SU-DHL-6 (cell line): ENCODE measurements around the gene ABHD12B.

ENCODE experiments used
- H2AFZ ChIP-seq: fragments of 200-600 bp; sonication (generic); 2 replicates; pipeline ENCODE4 v1.6.1; 2014; ENCODE audit warnings: low read depth, mild to moderate bottlenecking, moderate library complexity, mixed read lengths, antibody characterized with exemption, low read length; ENCODE audit not compliant: severe bottlenecking
- H3F3A ChIP-seq: fragments of 200-600 bp; shearing (Covaris generic); 2 replicates; pipeline ENCODE4 v1.6.0; 2016; ENCODE audit warnings: antibody characterized with exemption, mild to moderate bottlenecking; ENCODE audit not compliant: insufficient read depth
- H3K27ac ChIP-seq: fragments of 200-600 bp; sonication (generic); 2 replicates; pipeline ENCODE4 v1.5.1; 2016; ENCODE audit warnings: low read depth, mild to moderate bottlenecking, low read length, moderate library complexity, mixed read lengths
- H3K27me3 ChIP-seq: fragments of 200-600 bp; sonication (generic), shearing (Covaris generic); 2 replicates; pipeline ENCODE4 v1.6.0; 2014; ENCODE audit warnings: mild to moderate bottlenecking, low read length
- H3K36me3 ChIP-seq: fragments of 200-600 bp; sonication (generic); 2 replicates; pipeline ENCODE4 v1.6.1; 2014; ENCODE audit warnings: mild to moderate bottlenecking, low read length, mixed read lengths
- H3K4me2 ChIP-seq: fragments of 300-600, 200-600 bp; shearing (Covaris generic), sonication (generic); 2 replicates; pipeline ENCODE4 v1.6.0; 2014; ENCODE audit warnings: low read length, low read depth, mild to moderate bottlenecking; ENCODE audit not compliant: poor library complexity, severe bottlenecking
- H3K4me3 ChIP-seq: fragments of 200-600 bp; sonication (generic); 2 replicates; pipeline ENCODE4 v1.5.1; 2014; ENCODE audit warnings: antibody characterized with exemption, low read length, mild to moderate bottlenecking, mixed read lengths; ENCODE audit not compliant: insufficient read depth, poor library complexity, severe bottlenecking
- H3K79me2 ChIP-seq: fragments of 200-600 bp; sonication (generic); 2 replicates; pipeline ENCODE4 v1.6.1; 2014; ENCODE audit warnings: mild to moderate bottlenecking, low read length, moderate library complexity; ENCODE audit not compliant: insufficient read depth
- H3K9ac ChIP-seq: fragments of 200-600 bp; sonication (generic); 2 replicates; pipeline ENCODE4 v1.7.0; 2014; ENCODE audit warnings: mild to moderate bottlenecking, low read length
- H3K9me2 ChIP-seq: fragments of 200-600 bp; sonication (generic); replicated peaks from 2 replicates; pipeline ENCODE4 v1.6.1; 2014; ENCODE audit warnings: low read length; ENCODE audit not compliant: insufficient read depth
- H3K9me3 ChIP-seq: fragments of 200-600 bp; sonication (generic); 2 replicates; pipeline ENCODE4 v1.6.1; 2014; ENCODE audit warnings: low read length, mixed read lengths; ENCODE audit not compliant: insufficient read depth
- H4K20me1 ChIP-seq: fragments of 200-600 bp; sonication (generic); 2 replicates; pipeline ENCODE4 v1.6.1; 2014; ENCODE audit warnings: low read depth, mild to moderate bottlenecking, antibody characterized with exemption, low read length, moderate library complexity, mixed read lengths
- EZH2phosphoT487 ChIP-seq: fragments of 200-600 bp; sonication (generic), shearing (Covaris generic); conservative IDR thresholded peaks from 2 replicates; pipeline ENCODE4 v1.6.1; 2018; ENCODE audit warnings: mild to moderate bottlenecking, antibody characterized with exemption, low read length, moderate library complexity, mixed read lengths
- TF ChIP-seq, protein P1 (sequence below): fragments of 200-600 bp; sonication (generic); IDR thresholded peaks from one replicate; pipeline ENCODE4 v1.5.1; 2017; ENCODE audit warnings: antibody characterized with exemption, mild to moderate bottlenecking, low read length, moderate library complexity; ENCODE audit not compliant: insufficient read depth, poor library complexity, severe bottlenecking

Gene ABHD12B

GRCh38 chr14:50839048-50839447 is 32.8 kb upstream of the ABHD12B start:
- Histone ChIP-seq H3K9ac (no peak overlapping the region), H3F3A (no peaks in the 10 kb centered on the region), H3K9me3 (no peaks in the 10 kb centered on the region), H3K27ac (no peak overlapping the region), H3K9me2 (no peaks in the 10 kb centered on the region), H3K36me3 (no peaks in the 10 kb centered on the region), H2AFZ (no peak overlapping the region), H3K79me2 (no peaks in the 10 kb centered on the region), H4K20me1 (no peaks in the 10 kb centered on the region), H3K4me2 (no peak overlapping the region), H3K4me3 (no peak overlapping the region), H3K27me3 (no peaks in the 10 kb centered on the region)
- no peak for TF ChIP-seq EZH2phosphoT487
- TF ChIP-seq, protein P1, sequence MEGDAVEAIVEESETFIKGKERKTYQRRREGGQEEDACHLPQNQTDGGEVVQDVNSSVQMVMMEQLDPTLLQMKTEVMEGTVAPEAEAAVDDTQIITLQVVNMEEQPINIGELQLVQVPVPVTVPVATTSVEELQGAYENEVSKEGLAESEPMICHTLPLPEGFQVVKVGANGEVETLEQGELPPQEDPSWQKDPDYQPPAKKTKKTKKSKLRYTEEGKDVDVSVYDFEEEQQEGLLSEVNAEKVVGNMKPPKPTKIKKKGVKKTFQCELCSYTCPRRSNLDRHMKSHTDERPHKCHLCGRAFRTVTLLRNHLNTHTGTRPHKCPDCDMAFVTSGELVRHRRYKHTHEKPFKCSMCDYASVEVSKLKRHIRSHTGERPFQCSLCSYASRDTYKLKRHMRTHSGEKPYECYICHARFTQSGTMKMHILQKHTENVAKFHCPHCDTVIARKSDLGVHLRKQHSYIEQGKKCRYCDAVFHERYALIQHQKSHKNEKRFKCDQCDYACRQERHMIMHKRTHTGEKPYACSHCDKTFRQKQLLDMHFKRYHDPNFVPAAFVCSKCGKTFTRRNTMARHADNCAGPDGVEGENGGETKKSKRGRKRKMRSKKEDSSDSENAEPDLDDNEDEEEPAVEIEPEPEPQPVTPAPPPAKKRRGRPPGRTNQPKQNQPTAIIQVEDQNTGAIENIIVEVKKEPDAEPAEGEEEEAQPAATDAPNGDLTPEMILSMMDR = no peak

- Histone ChIP-seq H3F3A (no peaks in the 10 kb centered on the region), H3K27ac (no peak overlapping the region), H3K9me2 (no peaks in the 10 kb centered on the region), H3K27me3 (no peaks in the 10 kb centered on the region), H4K20me1 (no peaks in the 10 kb centered on the region), H3K79me2 (no peaks in the 10 kb centered on the region), H3K4me2 (no peak overlapping the region), H3K9ac (no peak overlapping the region), H3K9me3 (no peaks in the 10 kb centered on the region), H2AFZ (no peak overlapping the region), H3K4me3 (no peak overlapping the region), H3K36me3 (no peaks in the 10 kb centered on the region)
- TF ChIP-seq, protein P1 = no peak
- no peak for TF ChIP-seq EZH2phosphoT487
These were observed 32.2 kb upstream of the ABHD12B start for GRCh38 chr14:50839691-50840090.

GRCh38 chr14:50844391-50844790 is 27.5 kb upstream of the ABHD12B start:
- Histone ChIP-seq H2AFZ (no peak overlapping the region), H3F3A (no peaks in the 10 kb centered on the region), H3K27ac (no peak overlapping the region), H3K9ac (no peak overlapping the region), H3K4me3 (no peak overlapping the region), H3K79me2 (no peaks in the 10 kb centered on the region), H3K4me2 (no peak overlapping the region), H4K20me1 (no peaks in the 10 kb centered on the region), H3K9me3 (no peaks in the 10 kb centered on the region), H3K27me3 (no peaks in the 10 kb centered on the region), H3K9me2 (no peaks in the 10 kb centered on the region), H3K36me3 (no peaks in the 10 kb centered on the region)
- TF ChIP-seq EZH2phosphoT487 = no peak
- TF ChIP-seq, protein P1 = no peak

- H3K9me2 ChIP-seq = no peaks in the 10 kb centered on the region
- no peaks in the 10 kb centered on the region for H3F3A ChIP-seq
- H3K4me3 ChIP-seq = no peak overlapping the region
- no peak overlapping the region for H3K9ac ChIP-seq
- H3K27ac ChIP-seq = no peak overlapping the region
- H2AFZ ChIP-seq = no peak overlapping the region
- no peaks in the 10 kb centered on the region for H4K20me1 ChIP-seq
- H3K27me3 ChIP-seq = no peaks in the 10 kb centered on the region
- H3K36me3 ChIP-seq = no peaks in the 10 kb centered on the region
- H3K9me3 ChIP-seq = no peaks in the 10 kb centered on the region
- no peaks in the 10 kb centered on the region for H3K79me2 ChIP-seq
- no peak overlapping the region for H3K4me2 ChIP-seq
- TF ChIP-seq, protein P1 = no peak
- no peak for TF ChIP-seq EZH2phosphoT487
These were observed 26.7 kb upstream of the ABHD12B start for GRCh38 chr14:50845166-50845565.
